COR-L47 (cell line): ENCODE measurements around the gene DBNDD1.
"Not testable (repeated sequence)": the region's sequence is repeated elsewhere in the genome, so short reads cannot be mapped to it uniquely, and the experiment has no call there.

ENCODE experiments used
- DNase-seq: peaks from one replicate; lab custom pipeline; 2025; lab: John Stamatoyannopoulos, UW

The DBNDD1 gene

GRCh38 chr16:90018652-90019542 lies at the start of gene DBNDD1:
Gene DBNDD1 (minus strand): TSS chr16:90019456. CDS start chr16:90019341, 115 bp downstream.
- no peak for DNase-seq

- no peak for DNase-seq
These were observed 42.2 kb upstream of the DBNDD1 start for GRCh38 chr16:90061437-90061836.

- DNase-seq: no peak
These were observed 38.5 kb upstream of the DBNDD1 start for GRCh38 chr16:90057738-90058173.

GRCh38 chr16:90056521-90056920 lies 37.3 kb upstream of the DBNDD1 start:
- not testable (repeated sequence) for DNase-seq

GRCh38 chr16:90055371-90055770 lies 36.1 kb upstream of the DBNDD1 start:
- no peak for DNase-seq

GRCh38 chr16:90054554-90054953 lies 35.3 kb upstream of the DBNDD1 start:
- no peak for DNase-seq

- DNase-seq: no peak
These were observed 34.7 kb upstream of the DBNDD1 start for GRCh38 chr16:90053902-90054500.

GRCh38 chr16:90050969-90051368 lies 31.7 kb upstream of the DBNDD1 start:
- no peak for DNase-seq

- DNase-seq: no peak
These were observed 29.6 kb upstream of the DBNDD1 start for GRCh38 chr16:90048737-90049330.

GRCh38 chr16:90048347-90048722 lies 29.1 kb upstream of the DBNDD1 start:
- DNase-seq: no peak

GRCh38 chr16:90047714-90048346 lies 28.6 kb upstream of the DBNDD1 start:
- no peak for DNase-seq

- DNase-seq: no peak
These were observed 27.9 kb upstream of the DBNDD1 start for GRCh38 chr16:90046971-90047713.

GRCh38 chr16:90046122-90046970 lies 27.1 kb upstream of the DBNDD1 start:
- no peak for DNase-seq

GRCh38 chr16:90044111-90044551 lies 24.9 kb upstream of the DBNDD1 start:
- DNase-seq: no peak

- no peak for DNase-seq
These were observed 24.3 kb upstream of the DBNDD1 start for GRCh38 chr16:90043526-90043925.

GRCh38 chr16:90042946-90043514 lies 23.8 kb upstream of the DBNDD1 start:
- DNase-seq: no peak

GRCh38 chr16:90041896-90042473 lies 22.7 kb upstream of the DBNDD1 start:
- DNase-seq: no peak

GRCh38 chr16:90040152-90041023 lies 21.1 kb upstream of the DBNDD1 start:
- no peak for DNase-seq

- DNase-seq: no peak
These were observed 18.0 kb upstream of the DBNDD1 start for GRCh38 chr16:90037276-90037675.
